IMR-90 (cell line): Measurements from ENCODE around the gene LPCAT2. TPM values are rescaled to one million over a fixed set of nuclear protein-coding genes. Genes with fewer than 3 reads are reported as not detected.

Experiments
- ATAC-seq: fragments of 200-7000 bp; cut with Tn5 transposase; 2 replicates; pipeline ENCODE4 v1.9.1; 2020; ENCODE audit warnings: low read depth, mild to moderate bottlenecking, moderate library complexity
- BruUV-seq: library from RNA; stranded (reverse); fragments of 400-500 nt; replicated peaks from 2 replicates; lab custom pipeline; 2021; lab: Mats Ljungman, UMichigan
- CTCF ChIA-PET: fragments of 300-600 bp; formaldehyde crosslinking; extraction: SDS; loops from one replicate; lab custom pipeline; 2021; ENCODE audit warnings: antibody characterized with exemption; lab: Yijun Ruan, JAX
- POLR2A ChIA-PET: fragments of 300-600 bp; sonication (Branson Sonifier 250); formaldehyde crosslinking; loops from one replicate; lab custom pipeline; 2022; ENCODE audit warnings: antibody characterized with exemption; ENCODE audit not compliant: unreplicated experiment; lab: Charles Lee
- DNase-seq: peaks from one replicate; pipeline ENCODE4 v3.0.0; 2013
- H2AFZ ChIP-seq: replicated peaks from 2 replicates; pipeline ENCODE3; 2013; ENCODE audit warnings: low read length, mild to moderate bottlenecking; ENCODE audit not compliant: poor library complexity
- H2AK5ac ChIP-seq: 2 replicates; pipeline ENCODE4 v1.6.1; 2013; ENCODE audit warnings: low read depth, low read length, inconsistent platforms
- H2AK9ac ChIP-seq: replicated peaks from 2 replicates; pipeline ENCODE3; 2013; ENCODE audit warnings: mild to moderate bottlenecking, low read depth, low read length, moderate library complexity; ENCODE audit not compliant: poor library complexity
- H2BK120ac ChIP-seq: 2 replicates; pipeline ENCODE4 v1.6.1; 2013; ENCODE audit warnings: low read depth, low read length, inconsistent platforms
- H2BK15ac ChIP-seq: 3 replicates; pipeline ENCODE4 v1.6.1; 2013; ENCODE audit warnings: low read depth, low read length, inconsistent platforms
- H2BK20ac ChIP-seq: 2 replicates; pipeline ENCODE4 v1.6.1; 2013; ENCODE audit warnings: low read depth, mild to moderate bottlenecking, inconsistent platforms, low read length, moderate library complexity
- H2BK5ac ChIP-seq: 2 replicates; pipeline ENCODE4 v1.6.1; 2013; ENCODE audit warnings: mild to moderate bottlenecking, low read depth, low read length, inconsistent platforms; ENCODE audit not compliant: poor library complexity, severe bottlenecking
- H3K14ac ChIP-seq: replicated peaks from 2 replicates; pipeline ENCODE4 v1.6.1; 2013; ENCODE audit warnings: low read depth, low read length, inconsistent platforms
- H3K18ac ChIP-seq: 2 replicates; pipeline ENCODE4 v1.6.1; 2013; ENCODE audit warnings: low read depth, low read length, control low read depth
- H3K23ac ChIP-seq: 2 replicates; pipeline ENCODE4 v1.6.1; 2013; ENCODE audit warnings: low read depth, low read length, inconsistent platforms
- H3K27ac ChIP-seq: 2 replicates; pipeline ENCODE4 v1.5.1; 2013; ENCODE audit warnings: mild to moderate bottlenecking, control low read depth, low read length; ENCODE audit not compliant: insufficient read depth
- H3K27me3 ChIP-seq: 2 replicates; pipeline ENCODE4 v1.6.1; 2013; ENCODE audit warnings: low read length; ENCODE audit not compliant: control insufficient read depth, insufficient read depth
- H3K36me3 ChIP-seq: 2 replicates; pipeline ENCODE4 v1.6.1; 2013; ENCODE audit warnings: low read length, mixed read lengths; ENCODE audit not compliant: control insufficient read depth, insufficient read depth
- H3K4ac ChIP-seq: 2 replicates; pipeline ENCODE4 v1.6.1; 2013; ENCODE audit warnings: low read depth, low read length, inconsistent platforms
- H3K4me1 ChIP-seq: 2 replicates; pipeline ENCODE4 v1.6.1; 2013; ENCODE audit warnings: low read length, mixed read lengths; ENCODE audit not compliant: control insufficient read depth, insufficient read depth
- H3K4me2 ChIP-seq: 2 replicates; pipeline ENCODE4 v1.6.1; 2013; ENCODE audit warnings: low read depth, mild to moderate bottlenecking, control low read depth, low read length, moderate library complexity
- H3K4me3 ChIP-seq: 2 replicates; pipeline ENCODE4 v1.5.1; 2013; ENCODE audit warnings: low read depth, mild to moderate bottlenecking, control low read depth, low read length, moderate library complexity; ENCODE audit not compliant: insufficient read depth
- H3K56ac ChIP-seq: 2 replicates; pipeline ENCODE4 v1.6.1; 2013; ENCODE audit warnings: low read length, inconsistent platforms; ENCODE audit not compliant: insufficient read depth; ENCODE audit errors: extremely low read depth
- H3K79me1 ChIP-seq, 2 experiments: 2 replicates each; pipeline ENCODE4 v1.6.1; 2013; ENCODE audit warnings: low read length in 2 of 2, inconsistent platforms in 1 of 2, low read depth in 1 of 2
- H3K9ac ChIP-seq: 2 replicates; pipeline ENCODE4 v1.6.1; 2013; ENCODE audit warnings: low read depth, low read length, control low read depth
- H3K9me1 ChIP-seq: 2 replicates; pipeline ENCODE4 v1.6.1; 2013; ENCODE audit warnings: low read length, inconsistent platforms; ENCODE audit not compliant: insufficient read depth
- H3K9me3 ChIP-seq: 2 replicates; pipeline ENCODE4 v1.6.1; 2013; ENCODE audit warnings: low read length; ENCODE audit not compliant: control insufficient read depth, insufficient read depth
- H4K20me1 ChIP-seq: 2 replicates; pipeline ENCODE4 v1.6.1; 2013; ENCODE audit warnings: low read length, inconsistent platforms; ENCODE audit not compliant: insufficient read depth
- H4K5ac ChIP-seq: 2 replicates; pipeline ENCODE4 v1.6.1; 2013; ENCODE audit warnings: mild to moderate bottlenecking, low read depth, low read length, control low read depth
- H4K8ac ChIP-seq, 2 experiments: 2 replicates each; pipeline ENCODE4 v1.6.1; 2013; ENCODE audit warnings: low read depth in 2 of 2, low read length in 2 of 2, control low read depth in 1 of 2, inconsistent platforms in 1 of 2
- H4K91ac ChIP-seq: 2 replicates; pipeline ENCODE4 v1.6.1; 2013; ENCODE audit warnings: low read depth, low read length, inconsistent platforms; ENCODE audit not compliant: insufficient read depth
- BHLHE40 ChIP-seq: fragments of 150-350 bp; IDR thresholded peaks from 2 replicates; pipeline ENCODE4 v1.6.1; 2016; ENCODE audit warnings: mild to moderate bottlenecking, low read depth, low read length
- CEBPB ChIP-seq: IDR thresholded peaks from 2 replicates; pipeline ENCODE4 v1.6.1; 2012; ENCODE audit warnings: low read depth, low read length, improper control_type of control experiment
- CHD1 ChIP-seq: IDR thresholded peaks from 2 replicates; pipeline ENCODE4 v1.6.1; 2012; ENCODE audit warnings: low read depth, low read length, improper control_type of control experiment
- CTCF ChIP-seq: conservative IDR thresholded peaks from 2 replicates; pipeline ENCODE4 v1.5.1; 2012; ENCODE audit warnings: mild to moderate bottlenecking, low read depth, low read length, improper control_type of control experiment
- FOS ChIP-seq: fragments of 150-350 bp; IDR thresholded peaks from 2 replicates; pipeline ENCODE4 v1.6.1; 2016; ENCODE audit warnings: low read depth, low read length
- NFE2L2 ChIP-seq: fragments of 150-350 bp; IDR thresholded peaks from 2 replicates; pipeline ENCODE4 v1.6.1; 2016; ENCODE audit warnings: low read depth, mild to moderate bottlenecking, low read length
- RCOR1 ChIP-seq: IDR thresholded peaks from 2 replicates; pipeline ENCODE4 v1.6.1; 2012; ENCODE audit warnings: mild to moderate bottlenecking, low read length, improper control_type of control experiment; ENCODE audit not compliant: insufficient replicate concordance
- SMC3 ChIP-seq: fragments of 150-350 bp; IDR thresholded peaks from 2 replicates; pipeline ENCODE4 v1.6.1; 2016; ENCODE audit warnings: low read depth, mild to moderate bottlenecking, antibody characterized with exemption, low read length, moderate library complexity
- WGBS, 2 experiments: methylation state at CpG; one replicate each; pipeline versions ENCODE4 v1.1.5 to v1.1.7; 2013; ENCODE audit warnings: missing lambda C conversion rate in 2 of 2; ENCODE audit not compliant: insufficient read length in 1 of 2; ENCODE audit errors: extremely low coverage in 2 of 2; 5-methylcytosine and 5-hydroxymethylcytosine counted together
- dilution Hi-C: fragments of 300-500 bp; cut with HindIII; formaldehyde crosslinking; loops from one replicate; pipeline ENCODE4 v1.14.3; 2018; ENCODE audit warnings: low sequenced_read_pairs; ENCODE audit not compliant: unreplicated experiment
- in situ Hi-C: fragments of 300-500 bp; cut with MboI; formaldehyde crosslinking; loops from 3 replicates; pipeline ENCODE4 v1.14.3; 2019; ENCODE audit warnings: low sequenced_read_pairs, inconsistent platforms, mixed read lengths
- intact Hi-C: fragments of 100-400 bp; cut with micrococcal nuclease; formaldehyde crosslinking; loops from 2 replicates; pipeline ENCODE4 v1.10.0; 2022
- polyA plus RNA-seq, 3 experiments: library from polyadenylated mRNA; depleted of rRNA; stranded (reverse); fragments of >200 nt; gene quantifications; 2 replicates each; pipeline ENCODE4 v1.2.3, GENCODE V29; 2012; ENCODE audit warnings: low replicate concordance in 1 of 3
- total RNA-seq: library from RNA; depleted of rRNA; stranded (reverse); fragments of >200 nt; gene quantifications from 2 replicates; pipeline ENCODE4 v1.2.3, GENCODE V29; 2012

The LPCAT2 gene
- total and polyA plus RNA-seq, 2 of the 4 experiments (the other 2 are of a cell fraction) = 8.6 to 8.7 TPM

- TF ChIP-seq SMC3 = no peak
- no peak for TF ChIP-seq CTCF
- no peak for TF ChIP-seq CHD1
- TF ChIP-seq RCOR1 = no peak
- no peak for TF ChIP-seq BHLHE40
- no peak for TF ChIP-seq NFE2L2
- no peak for TF ChIP-seq FOS
- TF ChIP-seq CEBPB = no peak
- no peak overlapping the region for H4K8ac ChIP-seq
- H3K23ac ChIP-seq = no peak overlapping the region
- H2BK15ac ChIP-seq = no peak overlapping the region
- no peak overlapping the region for H2BK5ac ChIP-seq
- no peaks in the 10 kb centered on the region for H3K9me3 ChIP-seq
- H2BK20ac ChIP-seq = no peak overlapping the region
- H3K27me3 ChIP-seq = peaks cover 23% of the 10 kb centered on the region
- H4K91ac ChIP-seq = no peak overlapping the region
- no peak overlapping the region for H2AK9ac ChIP-seq
- no TSS peak for BruUV-seq
- no peak overlapping the region for H2AFZ ChIP-seq
- no peaks in the 10 kb centered on the region for H3K4me1 ChIP-seq
- DNase-seq (no peak), ATAC-seq (no peak)
- H3K4me3 ChIP-seq = no peak overlapping the region
- no peaks in the 10 kb centered on the region for H4K20me1 ChIP-seq
- H3K27ac ChIP-seq = no peak overlapping the region
- no peaks in the 10 kb centered on the region for H3K36me3 ChIP-seq
- H3K18ac ChIP-seq = no peak overlapping the region
- H2BK120ac ChIP-seq = no peak overlapping the region
- H3K14ac ChIP-seq = no peak overlapping the region
- no peak overlapping the region for H3K4me2 ChIP-seq
- no peaks in the 10 kb centered on the region for H3K9me1 ChIP-seq
- WGBS, 2 experiments = 60% methylated on average over 1 of the region's 6 CpGs; no CpG with 5 or more reads in 1 of the 2 experiments
- intact Hi-C loops (loop anchor here (5.0 kb wide), 2 partner anchors 1570 to 1690 kb away; no protein-coding TSS in a partner anchor), in situ Hi-C loops (loop anchor here (10.0 to 25.0 kb wide), 3 partner anchors 183 to 850 kb away; no protein-coding TSS in a partner anchor), dilution Hi-C loops (no loop called here)
- no peak overlapping the region for H3K4ac ChIP-seq
- CTCF ChIA-PET = no interaction called here
- H4K5ac ChIP-seq = no peak overlapping the region
- no peaks in the 10 kb centered on the region for H3K79me1 ChIP-seq
- no peak overlapping the region for H2AK5ac ChIP-seq
- H3K9ac ChIP-seq = no peak overlapping the region
- POLR2A ChIA-PET = no interaction called here
- no peak overlapping the region for H3K56ac ChIP-seq
Observed at GRCh38 chr16:55462241-55462640, 46.6 kb upstream of the LPCAT2 start.
